IPS-NIHi11 (cell line): ENCODE results near the gene AUTS2.
A peak's percentile ranks its signal among the peaks of the same experiment; 100 is the strongest.

Experiments
- DNase-seq: peaks from one replicate; pipeline ENCODE4 v3.0.0; 2012; ENCODE audit warnings: mixed read lengths, low spot score

Gene AUTS2

GRCh38 chr7:69624435-69625230 lies 26.4 kb downstream of the AUTS2 start:
- DNase-seq, result no peak

GRCh38 chr7:69625238-69625637 lies 27.0 kb downstream of the AUTS2 start:
- peak; percentile 50 for DNase-seq

- no peak for DNase-seq
Observed at GRCh38 chr7:69625798-69626197, 27.5 kb downstream of the AUTS2 start.

- DNase-seq, result no peak
Observed at GRCh38 chr7:69630292-69630691, 32.0 kb downstream of the AUTS2 start.

GRCh38 chr7:69631131-69631530 lies 32.9 kb downstream of the AUTS2 start:
- DNase-seq, result no peak

- no peak for DNase-seq
Observed at GRCh38 chr7:69632280-69632679, 34.0 kb downstream of the AUTS2 start.

- DNase-seq, result no peak
Observed at GRCh38 chr7:69633122-69633831, 35.0 kb downstream of the AUTS2 start.

- DNase-seq, result no peak
Observed at GRCh38 chr7:69635555-69636185, 37.4 kb downstream of the AUTS2 start.

GRCh38 chr7:69638674-69639073 lies 40.4 kb downstream of the AUTS2 start:
- no peak for DNase-seq

- no peak for DNase-seq
Observed at GRCh38 chr7:69640216-69640615, 41.9 kb downstream of the AUTS2 start.

- no peak for DNase-seq
Observed at GRCh38 chr7:69640925-69641594, 42.8 kb downstream of the AUTS2 start.

- no peak for DNase-seq
Observed at GRCh38 chr7:69643265-69643664, 45.0 kb downstream of the AUTS2 start.

GRCh38 chr7:69643708-69644445 lies 45.6 kb downstream of the AUTS2 start:
- peak; percentile 22 for DNase-seq

- peak; percentile 63 for DNase-seq
Observed at GRCh38 chr7:69645683-69646082, 47.4 kb downstream of the AUTS2 start.

- DNase-seq, result no peak
Observed at GRCh38 chr7:69651101-69651590, 52.9 kb downstream of the AUTS2 start.

- DNase-seq, result no peak
Observed at GRCh38 chr7:69652947-69653701, 54.8 kb downstream of the AUTS2 start.

GRCh38 chr7:69653806-69654205 lies 55.5 kb downstream of the AUTS2 start:
- DNase-seq, result no peak

- no peak for DNase-seq
Observed at GRCh38 chr7:69654381-69654780, 56.1 kb downstream of the AUTS2 start.

GRCh38 chr7:69654849-69655707 lies 56.8 kb downstream of the AUTS2 start:
- DNase-seq, result peak; percentile 10

GRCh38 chr7:69656077-69656476 lies 57.8 kb downstream of the AUTS2 start:
- DNase-seq, result no peak
